Hepatocyte (in vitro differentiated cells): ENCODE measurements around the gene CILP. TPM values are rescaled to one million over a fixed set of nuclear protein-coding genes. Genes with fewer than 3 reads are reported as not detected.
A peak's percentile ranks its signal among the peaks of the same experiment; 100 is the strongest.

Experiments
- DNase-seq: peaks from one replicate; pipeline ENCODE4 v3.0.0-alpha.2; 2016; ENCODE audit warnings: low spot score
- H2AFZ ChIP-seq: fragments of 200-600 bp; sonication (generic); 2 replicates; pipeline ENCODE4 v1.6.0; 2016; ENCODE audit warnings: antibody characterized with exemption, mild to moderate bottlenecking
- H3K27ac ChIP-seq: fragments of 200-600 bp; sonication (generic); 2 replicates; pipeline ENCODE4 v1.5.1; 2016; ENCODE audit warnings: mild to moderate bottlenecking
- H3K27me3 ChIP-seq: fragments of 200-600 bp; sonication (generic); 2 replicates; pipeline ENCODE4 v1.6.1; 2016
- H3K36me3 ChIP-seq: fragments of 200-600 bp; sonication (generic); replicated peaks from 2 replicates; pipeline ENCODE4 v1.5.1; 2016; ENCODE audit warnings: low read depth; ENCODE audit not compliant: insufficient read depth
- H3K4me1 ChIP-seq: fragments of 200-600 bp; sonication (generic); 2 replicates; pipeline ENCODE4 v1.5.1; 2016; ENCODE audit warnings: mild to moderate bottlenecking, moderate library complexity; ENCODE audit not compliant: insufficient read depth
- H3K4me2 ChIP-seq: fragments of 200-600 bp; sonication (generic); 2 replicates; pipeline ENCODE4 v1.6.0; 2016
- H3K4me3 ChIP-seq: fragments of 200-600 bp; sonication (generic); 2 replicates; pipeline ENCODE4 v1.5.1; 2016; ENCODE audit warnings: mild to moderate bottlenecking
- H3K79me2 ChIP-seq: fragments of 200-600 bp; sonication (generic); 2 replicates; pipeline ENCODE4 v1.6.0; 2017; ENCODE audit warnings: mild to moderate bottlenecking
- H3K9me2 ChIP-seq: fragments of 200-600 bp; sonication (generic); replicated peaks from 2 replicates; pipeline ENCODE4 v1.6.0; 2017; ENCODE audit warnings: mild to moderate bottlenecking; ENCODE audit not compliant: insufficient read depth
- H3K9me3 ChIP-seq: fragments of 200-600 bp; sonication (generic); 2 replicates; pipeline ENCODE4 v1.5.1; 2016; ENCODE audit warnings: low read depth, mild to moderate bottlenecking
- H4K20me1 ChIP-seq: fragments of 200-600 bp; sonication (generic); 2 replicates; pipeline ENCODE4 v1.6.0; 2016; ENCODE audit warnings: mild to moderate bottlenecking; ENCODE audit not compliant: insufficient read depth, poor library complexity, severe bottlenecking
- EZH2 ChIP-seq: fragments of 200-600 bp; sonication (generic); IDR thresholded peaks from 2 replicates; pipeline ENCODE4 v1.6.1; 2016; ENCODE audit warnings: antibody characterized with exemption, mild to moderate bottlenecking, borderline replicate concordance
- EZH2phosphoT487 ChIP-seq: fragments of 200-600 bp; sonication (generic); IDR thresholded peaks from one replicate; pipeline ENCODE4 v1.6.1; 2018; ENCODE audit warnings: antibody characterized with exemption, mild to moderate bottlenecking, low read depth, moderate library complexity; ENCODE audit not compliant: unreplicated experiment, severe bottlenecking
- WGBS: methylation state at CpG from one replicate; pipeline ENCODE4 v1.1.6; 2016; ENCODE audit warnings: low lambda C conversion rate; ENCODE audit errors: missing lambda C conversion rate; 5-methylcytosine and 5-hydroxymethylcytosine counted together
- polyA plus RNA-seq: library from polyadenylated mRNA; unstranded; fragments of >200 nt; fragmentation: Nextera tagmentation; extraction: Ambion mirVana; gene quantifications from 2 replicates; pipeline ENCODE4 v1.2.1, GENCODE V29; 2016
- total RNA-seq: library from RNA; depleted of rRNA; stranded (reverse); fragments of >200 nt; gene quantifications from 2 replicates; pipeline ENCODE4 v1.2.3, GENCODE V29; 2014
- TF ChIP-seq, protein P1 (sequence below): fragments of 200-600 bp; sonication (generic); IDR thresholded peaks from 2 replicates; pipeline ENCODE4 v1.5.1; 2016; ENCODE audit warnings: antibody characterized with exemption, mild to moderate bottlenecking; ENCODE audit not compliant: poor library complexity

CILP gene
- total and polyA plus RNA-seq, 2 experiments from 2014 or later: 67.1 to 96.4 TPM

DNA sequence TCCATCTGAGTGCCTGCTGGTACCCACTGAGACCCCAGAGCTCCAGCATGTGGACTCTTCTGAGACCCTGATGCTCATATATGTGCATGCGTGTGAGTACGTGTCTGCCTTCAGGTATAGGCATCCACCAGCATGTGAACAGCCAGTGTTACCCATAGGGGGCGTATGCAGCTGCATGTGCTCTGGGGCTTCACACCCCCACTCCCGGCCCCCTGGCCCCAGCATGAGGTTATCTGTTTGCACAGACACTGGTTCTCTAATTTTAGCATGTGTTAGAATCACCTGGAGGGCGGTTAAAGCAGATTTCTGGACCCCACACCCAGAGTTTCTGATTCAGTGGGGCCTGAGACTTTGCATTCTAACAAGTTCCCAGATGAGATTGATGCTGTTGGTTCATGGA is 824 bp upstream of the CILP start:
- Histone ChIP-seq H3K9me3 (no peaks in the 10 kb centered on the region), H4K20me1 (no peaks in the 10 kb centered on the region), H3K9me2 (no peaks in the 10 kb centered on the region), H3K79me2 (no peaks in the 10 kb centered on the region), H3K36me3 (no peaks in the 10 kb centered on the region), H3K27me3 (no peaks in the 10 kb centered on the region), H3K4me1 (peaks cover 33% of the 10 kb centered on the region), H3K4me3 (no peak overlapping the region), H3K4me2 (peak overlapping the region; percentile 60), H3K27ac (peak overlapping the region; percentile 65), H2AFZ (no peak overlapping the region)
- TF ChIP-seq EZH2: no peak
- TF ChIP-seq, protein P1, sequence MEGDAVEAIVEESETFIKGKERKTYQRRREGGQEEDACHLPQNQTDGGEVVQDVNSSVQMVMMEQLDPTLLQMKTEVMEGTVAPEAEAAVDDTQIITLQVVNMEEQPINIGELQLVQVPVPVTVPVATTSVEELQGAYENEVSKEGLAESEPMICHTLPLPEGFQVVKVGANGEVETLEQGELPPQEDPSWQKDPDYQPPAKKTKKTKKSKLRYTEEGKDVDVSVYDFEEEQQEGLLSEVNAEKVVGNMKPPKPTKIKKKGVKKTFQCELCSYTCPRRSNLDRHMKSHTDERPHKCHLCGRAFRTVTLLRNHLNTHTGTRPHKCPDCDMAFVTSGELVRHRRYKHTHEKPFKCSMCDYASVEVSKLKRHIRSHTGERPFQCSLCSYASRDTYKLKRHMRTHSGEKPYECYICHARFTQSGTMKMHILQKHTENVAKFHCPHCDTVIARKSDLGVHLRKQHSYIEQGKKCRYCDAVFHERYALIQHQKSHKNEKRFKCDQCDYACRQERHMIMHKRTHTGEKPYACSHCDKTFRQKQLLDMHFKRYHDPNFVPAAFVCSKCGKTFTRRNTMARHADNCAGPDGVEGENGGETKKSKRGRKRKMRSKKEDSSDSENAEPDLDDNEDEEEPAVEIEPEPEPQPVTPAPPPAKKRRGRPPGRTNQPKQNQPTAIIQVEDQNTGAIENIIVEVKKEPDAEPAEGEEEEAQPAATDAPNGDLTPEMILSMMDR: peak; percentile 39
- TF ChIP-seq EZH2phosphoT487: no peak
- DNase-seq: peak; percentile 45
- WGBS: 70% methylated on average over 5 of the region's 5 CpGs

DNA sequence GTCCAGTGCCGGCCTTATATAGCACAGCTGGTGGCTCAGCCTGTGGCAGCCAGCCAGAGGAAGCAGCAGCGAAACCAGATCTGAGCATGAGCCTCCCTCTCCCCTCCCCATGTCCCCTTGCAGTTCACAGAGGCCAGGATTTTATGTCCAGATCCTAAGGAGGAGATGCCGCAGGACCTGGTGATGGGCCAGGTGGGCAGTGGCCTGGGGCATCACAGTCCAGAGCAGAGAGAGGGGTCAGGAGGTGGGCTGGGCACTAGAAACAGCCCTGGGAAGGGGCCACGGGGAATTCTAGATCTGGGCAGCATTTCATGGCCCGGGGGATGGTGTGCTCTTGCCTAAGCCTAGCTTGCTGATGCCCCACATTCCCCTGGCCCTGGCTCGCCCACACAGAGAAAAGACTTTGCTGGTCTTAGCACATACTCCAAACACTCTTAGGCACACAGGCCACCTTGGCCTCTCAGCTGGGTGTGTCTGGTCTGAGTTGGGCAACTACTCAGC is 259 bp upstream of the CILP start:
- H3K79me2 ChIP-seq: no peaks in the 10 kb centered on the region
- H4K20me1 ChIP-seq: no peaks in the 10 kb centered on the region
- H3K9me3 ChIP-seq: no peaks in the 10 kb centered on the region
- H3K36me3 ChIP-seq: no peaks in the 10 kb centered on the region
- H2AFZ ChIP-seq: no peak overlapping the region
- no peaks in the 10 kb centered on the region for H3K27me3 ChIP-seq
- H3K4me2 ChIP-seq: peak overlapping the region; percentile 60
- DNase-seq: peak; percentile 59
- H3K9me2 ChIP-seq: no peaks in the 10 kb centered on the region
- H3K4me1 ChIP-seq: peaks cover 33% of the 10 kb centered on the region
- WGBS: 55% methylated on average over 6 of the region's 6 CpGs
- TF ChIP-seq EZH2 (no peak), EZH2phosphoT487 (no peak)
- TF ChIP-seq, protein P1: no peak
- peak overlapping the region; percentile 65 for H3K27ac ChIP-seq
- H3K4me3 ChIP-seq: no peak overlapping the region

DNA sequence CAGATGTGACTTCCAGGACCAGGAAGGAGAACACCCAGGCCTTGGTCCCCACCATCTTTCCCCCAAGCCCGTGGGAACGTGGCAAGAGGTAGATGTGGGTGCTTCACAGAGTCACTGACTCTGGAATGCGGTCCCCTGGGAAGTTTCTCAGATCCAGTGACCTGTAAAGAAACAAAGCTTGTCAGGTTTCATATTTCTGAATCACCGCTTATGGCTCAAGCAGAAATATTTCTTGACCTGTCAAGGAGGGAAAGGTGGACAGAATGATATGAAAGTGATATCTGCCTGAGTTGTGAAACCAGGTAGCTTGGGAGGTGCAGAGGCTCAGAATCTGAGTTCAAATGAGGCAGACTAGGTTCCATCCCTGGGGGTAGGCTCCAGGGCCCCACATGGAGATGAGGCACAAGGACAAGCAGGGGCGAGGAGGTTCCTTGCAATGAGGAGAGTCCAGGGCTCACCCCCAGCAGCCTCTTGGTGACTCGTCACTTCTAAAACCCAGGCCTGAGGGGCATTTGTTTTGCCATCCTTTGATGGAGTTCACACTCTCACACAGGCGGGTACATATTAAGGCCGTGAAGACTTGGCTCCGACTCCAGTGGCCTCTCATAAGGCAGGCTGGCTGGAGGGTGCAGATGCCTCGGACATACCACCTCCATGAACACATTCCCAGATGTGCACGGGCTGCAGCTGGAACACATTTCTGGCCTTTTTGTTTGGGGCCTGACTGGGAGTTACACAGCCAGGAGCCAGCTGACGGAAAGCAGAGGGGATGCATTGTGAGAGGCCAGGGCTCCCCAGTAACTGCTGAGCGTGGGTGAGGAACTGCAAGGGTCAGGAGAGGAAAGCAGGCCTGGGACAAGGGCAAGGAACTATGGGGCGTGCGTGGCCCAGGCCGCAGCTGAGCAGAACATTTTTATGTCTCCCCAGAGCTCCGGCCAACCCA is 1.3 kb downstream of the CILP start:
- peak overlapping the region; percentile 60 for H3K4me2 ChIP-seq
- no peaks in the 10 kb centered on the region for H3K9me3 ChIP-seq
- H2AFZ ChIP-seq: no peak overlapping the region
- no peaks in the 10 kb centered on the region for H3K79me2 ChIP-seq
- H3K9me2 ChIP-seq: no peaks in the 10 kb centered on the region
- WGBS: 69% methylated on average over 17 of the region's 17 CpGs
- no peaks in the 10 kb centered on the region for H3K36me3 ChIP-seq
- TF ChIP-seq EZH2: no peak
- no peak for TF ChIP-seq EZH2phosphoT487
- TF ChIP-seq, protein P1: no peak
- H3K27me3 ChIP-seq: no peaks in the 10 kb centered on the region
- H4K20me1 ChIP-seq: no peaks in the 10 kb centered on the region
- DNase-seq: no peak
- H3K27ac ChIP-seq: peak overlapping the region; percentile 65
- H3K4me1 ChIP-seq: peaks cover 33% of the 10 kb centered on the region
- H3K4me3 ChIP-seq: no peak overlapping the region
